Measurements from ENCODE around the gene EVC2. TPM values are rescaled to one million over a fixed set of nuclear protein-coding genes. Genes with fewer than 3 reads are reported as not detected.
"Not testable (repeated sequence)": the region's sequence is repeated elsewhere in the genome, so short reads cannot be mapped to it uniquely, and the experiment has no call there.

EVC2 gene
- total RNA-seq, 1 donor from 2014 or later, result 8.2 TPM

GRCh38 chr4:5730436-5730835 is 22.1 kb upstream of the EVC2 start:
- FAIRE-seq, result no peak
- TF ChIP-seq CTCF (IDR thresholded peaks at IDR 0.05; ENCODE audit: insufficient read depth, low read length, severe bottlenecking), result no peak
- H3K36me3 ChIP-seq (ENCODE audit: control insufficient read depth, insufficient read depth, low read length), result peaks cover 37% of the 10 kb centered on the region

GRCh38 chr4:5728412-5728811 is 20.1 kb upstream of the EVC2 start:
- FAIRE-seq; H3K4me3 ChIP-seq (ENCODE audit: low read depth, low read length); H3K27me3 ChIP-seq (ENCODE audit: control insufficient read depth, insufficient read depth, low read length); DNase-seq (ENCODE audit: low read depth): not testable (repeated sequence)
- peaks cover 26% of the 10 kb centered on the region for H3K36me3 ChIP-seq (ENCODE audit: control insufficient read depth, insufficient read depth, low read length)

More at GRCh38 chr4:5730436-5730835, 22.1 kb upstream of the EVC2 start:
- H3K4me3 ChIP-seq (ENCODE audit: low read depth, low read length), result no peak overlapping the region
- H3K27me3 ChIP-seq (ENCODE audit: control insufficient read depth, insufficient read depth, low read length), result no peaks in the 10 kb centered on the region
- DNase-seq (ENCODE audit: low read depth), result no peak

- Histone ChIP-seq H3K4me3 (ENCODE audit: low read depth, low read length) (no peak overlapping the region), H3K36me3 (ENCODE audit: control insufficient read depth, insufficient read depth, low read length) (peaks cover 13% of the 10 kb centered on the region), H3K27me3 (ENCODE audit: control insufficient read depth, insufficient read depth, low read length) (no peaks in the 10 kb centered on the region)
- TF ChIP-seq CTCF (IDR thresholded peaks at IDR 0.05; ENCODE audit: insufficient read depth, low read length, severe bottlenecking), result no peak
- no peak for DNase-seq (ENCODE audit: low read depth)
- FAIRE-seq, result no peak
These were observed 16.0 kb upstream of the EVC2 start for GRCh38 chr4:5724377-5724776.

GRCh38 chr4:5722328-5722727 is 14.0 kb upstream of the EVC2 start:
- Histone ChIP-seq H3K27me3 (ENCODE audit: control insufficient read depth, insufficient read depth, low read length) (no peaks in the 10 kb centered on the region), H3K4me3 (ENCODE audit: low read depth, low read length) (no peak overlapping the region), H3K36me3 (ENCODE audit: control insufficient read depth, insufficient read depth, low read length) (peaks cover 11% of the 10 kb centered on the region)
- FAIRE-seq, result no peak
- DNase-seq (ENCODE audit: low read depth), result peak; percentile 27
- TF ChIP-seq CTCF (IDR thresholded peaks at IDR 0.05; ENCODE audit: insufficient read depth, low read length, severe bottlenecking), result no peak

- Histone ChIP-seq H3K27me3 (ENCODE audit: control insufficient read depth, insufficient read depth, low read length) (no peaks in the 10 kb centered on the region), H3K4me3 (ENCODE audit: low read depth, low read length) (no peak overlapping the region), H3K36me3 (ENCODE audit: control insufficient read depth, insufficient read depth, low read length) (peaks cover 11% of the 10 kb centered on the region)
- DNase-seq (ENCODE audit: low read depth) (no peak), FAIRE-seq (no peak)
- no peak for TF ChIP-seq CTCF (IDR thresholded peaks at IDR 0.05; ENCODE audit: insufficient read depth, low read length, severe bottlenecking)
These were observed 13.6 kb upstream of the EVC2 start for GRCh38 chr4:5721923-5722322.

- TF ChIP-seq CTCF (IDR thresholded peaks at IDR 0.05; ENCODE audit: insufficient read depth, low read length, severe bottlenecking), result no peak
These were observed 12.6 kb upstream of the EVC2 start for GRCh38 chr4:5720980-5721379.

More at GRCh38 chr4:5720980-5721379, 12.6 kb upstream of the EVC2 start:
- Histone ChIP-seq H3K36me3 (ENCODE audit: control insufficient read depth, insufficient read depth, low read length) (peaks cover 8% of the 10 kb centered on the region), H3K4me3 (ENCODE audit: low read depth, low read length) (no peak overlapping the region), H3K27me3 (ENCODE audit: control insufficient read depth, insufficient read depth, low read length) (no peaks in the 10 kb centered on the region)
- DNase-seq (ENCODE audit: low read depth) (no peak), FAIRE-seq (no peak)

All from bronchial epithelial cell (primary cell).